GM18907 (cell line): ENCODE data around the gene RPL5.
"Not testable (repeated sequence)": the region's sequence is repeated elsewhere in the genome, so short reads cannot be mapped to it uniquely, and the experiment has no call there.

Experiments used
- ATAC-seq: cut with Tn5 transposase; IDR thresholded peaks from one replicate; pipeline ENCODE4 v1.9.1; 2021; ENCODE audit warnings: mild to moderate bottlenecking, moderate library complexity; ENCODE audit not compliant: unreplicated experiment

RPL5 gene

GRCh38 chr1:92831762-92832536 is at the start of gene RPL5:
Gene RPL5, plus strand, starts transcription at chr1:92832040. Its CDS starts 75 bp downstream, at chr1:92832115.
- ATAC-seq = peak; percentile 95

DNA sequence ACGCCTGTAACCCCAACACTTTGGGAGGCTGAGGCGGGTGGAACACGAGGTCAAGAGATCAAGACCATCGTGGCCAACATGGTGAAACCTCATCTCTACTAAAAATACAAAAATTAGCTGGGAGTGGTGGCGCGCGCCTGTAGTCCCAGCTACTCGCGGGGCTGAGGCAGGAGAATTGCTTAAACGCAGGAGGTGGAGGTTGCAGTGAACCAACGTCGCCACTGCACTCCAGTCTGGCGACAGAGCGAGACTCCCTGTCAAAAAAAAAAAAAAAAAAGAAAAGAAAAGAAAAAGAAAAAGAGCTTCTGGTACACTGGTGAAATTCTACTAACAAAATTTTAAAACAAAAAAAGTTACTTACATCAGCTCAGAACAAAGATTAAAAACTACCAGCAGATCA is 48.3 kb upstream of the RPL5 start:
- ATAC-seq = not testable (repeated sequence)

GRCh38 chr1:92784021-92784638 is 47.7 kb upstream of the RPL5 start:
- peak; percentile 28 for ATAC-seq

- peak; percentile 94 for ATAC-seq
These were observed 47.0 kb upstream of the RPL5 start, which contains the start of gene EVI5 for GRCh38 chr1:92784639-92785500. Gene EVI5, minus strand, starts transcription at chr1:92785108. Its CDS starts 48,562 bp downstream, at chr1:92736546.

GRCh38 chr1:92786111-92786901 is 45.5 kb upstream of the RPL5 start:
- ATAC-seq = no peak

- ATAC-seq = no peak
These were observed 41.8 kb upstream of the RPL5 start for GRCh38 chr1:92790081-92790480.

- ATAC-seq = no peak
These were observed 41.0 kb upstream of the RPL5 start for GRCh38 chr1:92790867-92791266.

DNA sequence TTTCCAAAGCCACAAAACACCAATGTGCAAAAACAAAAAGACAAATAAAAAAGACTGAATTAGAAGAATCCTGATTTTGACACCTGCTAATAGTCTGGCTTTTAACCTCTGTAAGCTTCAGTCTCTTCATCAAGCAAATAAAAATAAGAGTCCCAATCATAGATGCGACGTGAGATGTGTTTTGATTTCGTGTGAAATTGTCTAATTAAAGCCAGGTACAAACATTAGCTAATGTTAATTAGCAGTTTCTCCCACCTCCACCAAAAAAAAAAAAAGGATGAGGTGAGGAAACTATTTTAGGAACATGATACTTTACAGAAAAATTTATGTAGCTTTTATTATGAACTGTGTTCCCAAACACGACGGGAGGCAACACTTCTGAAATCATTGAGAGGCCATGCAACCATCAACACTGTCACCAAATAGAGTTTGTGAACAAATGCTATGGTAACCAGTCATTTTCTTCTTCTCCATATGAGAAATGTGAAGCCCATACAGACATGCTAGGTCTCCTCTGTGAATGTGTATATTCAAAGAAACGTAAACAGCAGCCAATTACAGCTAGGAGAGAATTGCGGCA is 40.3 kb upstream of the RPL5 start:
- no peak for ATAC-seq

DNA sequence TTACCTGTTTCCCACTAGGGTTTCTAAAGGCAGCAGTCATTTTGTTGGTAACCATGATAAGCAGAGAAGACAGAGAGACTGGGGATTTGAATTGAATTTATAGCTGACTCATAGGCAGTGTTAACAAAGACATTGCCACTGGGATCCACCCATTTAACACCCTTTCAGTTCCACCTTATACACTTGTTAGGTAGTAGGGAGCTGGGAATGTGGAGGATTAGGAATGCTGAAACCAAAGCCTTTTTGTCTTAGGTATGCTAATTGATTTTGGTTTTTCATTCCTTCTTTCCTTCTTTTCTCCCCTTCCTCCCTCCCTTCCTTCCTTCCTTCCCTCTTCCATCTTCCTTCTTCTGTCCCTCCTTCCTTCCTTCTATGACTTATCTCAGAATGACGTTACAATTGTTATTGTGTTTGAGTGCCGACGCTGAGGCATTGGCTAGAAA is 39.5 kb upstream of the RPL5 start:
- ATAC-seq = no peak

GRCh38 chr1:92795166-92795565 is 36.7 kb upstream of the RPL5 start:
- ATAC-seq = no peak

- no peak for ATAC-seq
These were observed 34.5 kb upstream of the RPL5 start for GRCh38 chr1:92797297-92797696.

GRCh38 chr1:92797961-92798360 is 33.9 kb upstream of the RPL5 start:
- no peak for ATAC-seq

DNA sequence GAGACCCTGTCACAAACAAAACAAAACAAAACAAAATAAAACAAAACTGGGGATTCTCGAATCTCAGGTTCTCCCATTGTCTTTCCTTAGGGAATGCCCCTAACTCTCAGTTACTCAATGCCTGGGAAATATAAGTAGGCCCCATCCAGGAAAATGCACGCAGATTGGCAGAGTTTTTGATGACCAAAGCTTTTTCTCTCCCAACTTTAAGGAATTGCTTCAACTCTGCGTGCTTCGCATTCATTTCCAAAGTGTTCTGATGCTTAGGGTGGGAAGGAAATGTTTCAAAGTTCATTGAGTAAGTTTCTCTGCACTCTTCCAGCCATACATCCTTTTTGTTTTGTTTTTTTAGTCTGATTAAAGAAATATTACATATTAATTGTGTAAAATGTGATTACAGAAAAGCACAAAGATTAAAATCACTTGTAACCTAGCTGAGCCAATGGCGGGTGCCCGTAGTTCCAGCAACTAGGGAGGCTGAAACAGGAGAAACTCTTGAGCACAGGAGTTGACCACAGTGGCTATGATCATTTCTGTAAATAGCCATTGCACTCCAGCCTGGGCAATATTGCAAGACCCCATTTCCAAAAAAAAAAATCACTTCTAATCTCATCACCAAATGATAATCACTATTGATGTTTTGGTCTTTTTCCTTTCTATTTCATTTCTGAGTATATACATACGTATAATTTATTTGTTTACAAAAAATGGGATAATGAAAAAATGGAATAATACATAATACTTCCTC is 28.5 kb upstream of the RPL5 start:
- ATAC-seq = no peak

DNA sequence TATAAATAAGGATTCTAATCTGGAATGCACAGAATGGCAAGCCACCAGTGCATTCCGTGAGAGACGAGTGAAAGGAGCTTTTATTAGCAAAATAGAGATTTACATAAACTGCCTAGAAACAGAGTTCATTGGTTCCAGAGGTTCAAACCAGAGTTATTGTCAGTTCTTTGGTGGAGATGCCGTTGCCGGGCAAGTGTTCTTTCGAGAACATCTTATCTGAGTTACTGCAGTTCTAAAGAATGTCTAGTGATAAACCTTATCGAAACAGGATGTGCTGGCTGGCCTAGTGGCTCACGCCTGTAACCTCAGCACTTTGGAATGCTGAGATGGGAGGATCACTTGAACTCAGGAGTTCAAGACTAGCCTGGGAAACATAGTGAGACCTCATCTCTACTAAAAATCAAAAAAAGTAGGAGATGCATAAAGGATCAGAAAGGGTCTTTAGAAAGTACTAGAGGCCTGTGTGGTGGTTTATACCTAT is 27.1 kb upstream of the RPL5 start:
- ATAC-seq = no peak

DNA sequence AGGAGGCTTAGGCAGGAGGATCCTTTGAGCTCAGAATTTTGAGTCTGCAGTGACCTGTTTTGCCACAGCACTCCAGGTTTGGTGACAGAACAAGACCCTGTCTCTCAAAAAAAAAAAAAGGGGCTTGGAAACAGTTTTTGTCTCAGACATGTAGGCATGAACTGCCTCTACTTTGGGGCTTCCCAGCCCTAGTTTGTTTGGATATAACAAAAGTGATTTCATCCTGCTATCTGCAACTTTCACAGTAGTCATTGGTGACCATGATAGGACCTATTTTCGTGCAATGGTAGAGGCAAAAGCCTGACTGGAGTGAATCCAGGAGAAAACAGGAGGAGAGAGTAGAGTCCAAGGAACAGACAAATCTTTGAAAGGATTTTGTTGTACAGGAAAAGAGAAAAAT is 26.6 kb upstream of the RPL5 start:
- ATAC-seq = no peak

DNA sequence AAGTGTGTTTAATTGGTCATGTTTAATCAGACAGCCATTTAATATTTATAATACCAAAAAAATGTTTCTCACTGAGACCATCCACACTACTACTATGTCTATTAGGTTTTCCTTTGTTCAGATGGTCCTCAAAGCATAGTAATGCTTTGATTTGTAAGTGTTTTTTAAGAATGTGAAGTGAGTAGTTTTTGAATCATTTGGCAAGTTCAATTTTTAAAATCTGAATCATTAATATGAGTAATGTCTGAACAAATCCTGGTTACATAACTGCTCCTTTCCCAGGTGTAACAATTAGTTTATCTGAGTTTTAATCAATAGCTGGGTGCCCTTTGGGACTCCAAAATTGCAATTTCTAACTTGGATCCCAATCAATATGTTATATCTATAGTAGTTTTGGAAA is 23.5 kb upstream of the RPL5 start:
- ATAC-seq = no peak

GRCh38 chr1:92816732-92817131 is 15.1 kb upstream of the RPL5 start:
- no peak for ATAC-seq

GRCh38 chr1:92817137-92817697 is 14.6 kb upstream of the RPL5 start:
- ATAC-seq = no peak
